Endothelial cell of umbilical vein (primary cell): ENCODE measurements around the gene PFKL. TPM values are rescaled to one million over a fixed set of nuclear protein-coding genes. Genes with fewer than 3 reads are reported as not detected.
A peak's percentile ranks its signal among the peaks of the same experiment; 100 is the strongest.

Source experiments
- BruUV-seq: library from RNA; stranded (reverse); fragments of 400-500 nt; replicated peaks from 2 replicates; lab custom pipeline; 2021; lab: Mats Ljungman, UMichigan
- CTCF ChIA-PET: fragments of 300-600, 350-600 bp; sonication (Branson Sonifier 250); formaldehyde crosslinking; loops from one replicate; lab custom pipeline; 2021; ENCODE audit warnings: antibody characterized with exemption, inconsistent platforms; lab: Charles Lee
- POLR2A ChIA-PET: fragments of 300-600, 350-600 bp; sonication (Branson Sonifier 250); formaldehyde crosslinking; loops from one replicate; lab custom pipeline; 2021; ENCODE audit warnings: antibody characterized with exemption, inconsistent platforms; lab: Charles Lee
- DNase-seq: peaks from one replicate; pipeline ENCODE4 v3.0.0-alpha.2; 2011; ENCODE audit warnings: low read depth, low spot score
- FAIRE-seq: peaks from 2 replicates; lab custom pipeline; 2011; peaks lifted over from hg19 to GRCh38; lab: Jason Lieb, UNC
- H2AFZ ChIP-seq: 2 replicates; pipeline ENCODE4 v1.6.0; 2012; ENCODE audit warnings: low read depth, low read length, control low read depth, inconsistent platforms
- H3K27ac ChIP-seq: 2 replicates; pipeline ENCODE4 v1.5.1; 2011; ENCODE audit warnings: low read depth, mild to moderate bottlenecking, control low read depth, low read length, moderate library complexity; ENCODE audit not compliant: insufficient read depth
- H3K27me3 ChIP-seq, 2 experiments: 2 replicates each; pipeline versions ENCODE4 v1.6.0 to v1.6.1; 2011; ENCODE audit warnings: low read length in 2 of 2, mixed read lengths in 1 of 2; ENCODE audit not compliant: control insufficient read depth in 2 of 2, insufficient read depth in 2 of 2
- H3K36me3 ChIP-seq, 2 experiments: 2 replicates in 1 of 2; 3 replicates in 1 of 2; pipeline ENCODE4 v1.5.1; 2011; ENCODE audit warnings: low read length in 2 of 2, mild to moderate bottlenecking in 1 of 2, moderate library complexity in 1 of 2; ENCODE audit not compliant: control insufficient read depth in 2 of 2, insufficient read depth in 2 of 2; ENCODE audit errors: extremely low read depth in 1 of 2
- H3K4me1 ChIP-seq: 3 replicates; pipeline ENCODE4 v1.5.1; 2011; ENCODE audit warnings: mild to moderate bottlenecking, low read length; ENCODE audit not compliant: control insufficient read depth, insufficient read depth; ENCODE audit errors: extremely low read depth
- H3K4me2 ChIP-seq: 2 replicates; pipeline ENCODE4 v1.6.1; 2011; ENCODE audit warnings: low read length, control low read depth, mixed read lengths; ENCODE audit not compliant: insufficient read depth
- H3K4me3 ChIP-seq, 3 experiments: fragments of 200-600 bp in 1 of 3; sonication (generic), shearing (Covaris generic) in 1 of 3; replicated peaks in 1 of 3; 2 replicates each; pipeline ENCODE4 v1.5.1; 2011 to 2016; ENCODE audit warnings: control low read depth in 3 of 3, low read length in 3 of 3, mild to moderate bottlenecking in 2 of 3, inconsistent platforms in 1 of 3, low read depth in 1 of 3, moderate library complexity in 1 of 3; ENCODE audit not compliant: insufficient read depth in 1 of 3
- H3K79me2 ChIP-seq: 2 replicates; pipeline ENCODE4 v1.6.0; 2012; ENCODE audit warnings: low read length, inconsistent platforms; ENCODE audit not compliant: control insufficient read depth, insufficient read depth
- H3K9ac ChIP-seq: replicated peaks from 2 replicates; pipeline ENCODE3; 2011; ENCODE audit warnings: low read length, control low read depth; ENCODE audit not compliant: insufficient read depth; ENCODE audit errors: extremely low read depth
- H3K9me1 ChIP-seq: replicated peaks from 3 replicates; pipeline ENCODE4 v1.6.0; 2011; ENCODE audit warnings: mild to moderate bottlenecking, low read length; ENCODE audit not compliant: control insufficient read depth, insufficient read depth; ENCODE audit errors: extremely low read depth
- H3K9me3 ChIP-seq: replicated peaks from 2 replicates; pipeline ENCODE4 v1.5.1; 2012; ENCODE audit warnings: low read length, inconsistent platforms; ENCODE audit not compliant: control insufficient read depth, insufficient read depth
- H4K20me1 ChIP-seq: replicated peaks from 2 replicates; pipeline ENCODE3; 2011; ENCODE audit warnings: mild to moderate bottlenecking, low read length; ENCODE audit not compliant: control insufficient read depth, insufficient read depth; ENCODE audit errors: extremely low read depth
- EZH2 ChIP-seq: IDR thresholded peaks from 2 replicates; pipeline ENCODE4 v1.6.1; 2012; ENCODE audit warnings: borderline replicate concordance, low read depth, mild to moderate bottlenecking, moderate library complexity, low read length, inconsistent platforms; ENCODE audit not compliant: severe bottlenecking
- FOS ChIP-seq: IDR thresholded peaks from 2 replicates; pipeline ENCODE4 v1.6.1; 2011; ENCODE audit warnings: mild to moderate bottlenecking, low read length, moderate library complexity, borderline replicate concordance; ENCODE audit not compliant: insufficient read depth
- GATA2 ChIP-seq: IDR thresholded peaks from 2 replicates; pipeline ENCODE4 v1.7.0; 2011; ENCODE audit warnings: low read depth, mild to moderate bottlenecking, moderate library complexity, mixed read lengths, low read length; ENCODE audit not compliant: insufficient read length, insufficient read depth
- JUN ChIP-seq: IDR thresholded peaks from 2 replicates; pipeline ENCODE4 v1.6.1; 2011; ENCODE audit warnings: borderline replicate concordance, low read depth; ENCODE audit not compliant: insufficient read length, insufficient read depth
- MAX ChIP-seq: IDR thresholded peaks from 2 replicates; pipeline ENCODE4 v1.6.1; 2011; ENCODE audit not compliant: insufficient read depth, insufficient read length
- MYC ChIP-seq: IDR thresholded peaks from one replicate; pipeline ENCODE4 v1.6.1; 2011; ENCODE audit warnings: mild to moderate bottlenecking, low read depth, low read length
- POLR2A ChIP-seq: IDR thresholded peaks from 2 replicates; pipeline ENCODE4 v1.6.1; 2012; ENCODE audit warnings: low read depth, mild to moderate bottlenecking, control low read depth, low read length
- POLR2AphosphoS5 ChIP-seq: IDR thresholded peaks from 2 replicates; pipeline ENCODE4 v1.6.1; 2012; ENCODE audit warnings: low read depth, mild to moderate bottlenecking, control low read depth, low read length, moderate library complexity; ENCODE audit not compliant: insufficient read depth
- dilution Hi-C: fragments of 300-500 bp; cut with MboI; formaldehyde crosslinking; loops from one replicate; pipeline ENCODE4 v1.15.0; 2019; ENCODE audit warnings: low sequenced_read_pairs; ENCODE audit not compliant: extremely low pct_ligation_motif_present
- intact Hi-C: fragments of 100-400 bp; cut with micrococcal nuclease; formaldehyde crosslinking; loops from one replicate; pipeline ENCODE4 v1.10.0; 2022
- polyA plus RNA-seq, 4 experiments: library from polyadenylated mRNA; depleted of rRNA in 3 of 4; stranded (reverse) in 3 of 4; unstranded in 1 of 4; fragments of >200 nt; gene quantifications; 2 replicates each; pipeline versions ENCODE4 v1.2.1 to v1.2.3, GENCODE V29; 2011 to 2012; ENCODE audit warnings: missing spikeins in 1 of 4
- total RNA-seq: library from RNA; stranded (reverse); gene quantifications from 2 replicates; pipeline ENCODE4 v1.2.3, GENCODE V29; 2021
- TF ChIP-seq, protein P1 (sequence below), 2 donors: IDR thresholded peaks; 1 replicate in 1 of 2; 2 replicates in 1 of 2; pipeline ENCODE4 v1.5.1; 2011; ENCODE audit warnings: low read length in 2 of 2, mild to moderate bottlenecking in 2 of 2, moderate library complexity in 2 of 2, control low read depth in 1 of 2, inconsistent platforms in 1 of 2, low read depth in 1 of 2; ENCODE audit not compliant: insufficient read depth in 1 of 2; ENCODE audit errors: extremely low read depth in 1 of 2

PFKL gene
- total and polyA plus RNA-seq, 2 donors (not counting 3 experiments of a cell fraction or from before 2014, with no cell fraction given), result 137 to 154 TPM

DNA sequence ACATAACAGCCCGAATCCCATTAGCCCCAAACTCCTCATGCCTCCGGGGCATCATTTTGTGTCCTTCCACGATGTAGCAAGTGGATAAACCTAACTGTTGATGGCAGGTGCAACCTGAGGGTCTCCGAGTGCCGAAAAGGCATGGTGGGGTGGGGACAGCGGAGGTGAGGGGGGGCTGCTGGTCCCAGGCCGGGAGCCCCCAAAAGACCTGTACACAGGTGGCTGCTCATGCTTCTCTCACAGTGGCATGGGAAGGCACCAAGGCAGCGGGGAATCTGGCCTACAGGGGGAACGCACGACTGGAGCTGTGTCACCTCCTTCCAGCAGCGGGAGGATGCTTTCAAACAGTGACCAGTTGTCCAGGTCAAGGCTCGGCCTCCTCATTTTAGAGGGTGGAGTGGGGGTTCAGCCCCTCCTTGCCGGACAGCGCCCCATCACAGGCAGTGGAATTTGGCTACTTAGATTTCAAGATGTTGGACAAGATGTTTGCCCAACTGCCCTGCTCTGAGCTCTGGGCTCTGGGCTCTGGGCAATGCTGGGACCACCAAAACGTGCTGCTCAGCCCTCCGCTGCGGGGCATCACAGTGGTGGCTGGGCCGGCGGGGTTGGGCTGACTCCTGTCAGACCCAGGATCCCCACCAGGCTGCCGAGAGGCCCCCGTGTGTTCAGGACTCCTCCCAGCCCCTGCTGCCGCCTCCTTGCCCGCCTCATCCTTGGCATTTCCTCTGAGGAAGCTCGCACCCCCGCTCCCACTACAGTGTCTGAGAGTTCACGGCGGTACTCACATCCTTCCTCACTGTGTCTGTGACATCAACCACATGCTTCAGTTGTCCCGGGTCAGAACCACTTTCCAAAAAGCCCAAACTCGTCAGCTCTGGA, 45.8 kb upstream of the PFKL start:
- Histone ChIP-seq H3K27ac (no peak overlapping the region), H3K9me1 (no peaks in the 10 kb centered on the region), H3K4me3 (no peak overlapping the region), H3K27me3 (no peaks in the 10 kb centered on the region), H2AFZ (peak overlapping the region; percentile 69), H3K9me3 (no peaks in the 10 kb centered on the region), H3K9ac (no peak overlapping the region), H3K4me1 (peaks cover 8% of the 10 kb centered on the region), H3K79me2 (no peaks in the 10 kb centered on the region), H4K20me1 (no peaks in the 10 kb centered on the region), H3K36me3 (no peaks in the 10 kb centered on the region), H3K4me2 (no peak overlapping the region)
- ChIA-PET CTCF (interaction anchor here (0.7 kb wide), 1 partner anchor 12 kb away, joined by 3 read pairs; no protein-coding TSS in a partner anchor), POLR2A (no interaction called here)
- DNase-seq (peak; percentile 26), FAIRE-seq (peak; percentile 73)
- no TSS peak for BruUV-seq
- intact Hi-C loops (no loop called here), dilution Hi-C loops (no loop called here)
- TF ChIP-seq GATA2 (no peak), POLR2AphosphoS5 (no peak), MYC (no peak), EZH2 (no peak), POLR2A (no peak), MAX (no peak), FOS (no peak), JUN (no peak)
- TF ChIP-seq, protein P1, sequence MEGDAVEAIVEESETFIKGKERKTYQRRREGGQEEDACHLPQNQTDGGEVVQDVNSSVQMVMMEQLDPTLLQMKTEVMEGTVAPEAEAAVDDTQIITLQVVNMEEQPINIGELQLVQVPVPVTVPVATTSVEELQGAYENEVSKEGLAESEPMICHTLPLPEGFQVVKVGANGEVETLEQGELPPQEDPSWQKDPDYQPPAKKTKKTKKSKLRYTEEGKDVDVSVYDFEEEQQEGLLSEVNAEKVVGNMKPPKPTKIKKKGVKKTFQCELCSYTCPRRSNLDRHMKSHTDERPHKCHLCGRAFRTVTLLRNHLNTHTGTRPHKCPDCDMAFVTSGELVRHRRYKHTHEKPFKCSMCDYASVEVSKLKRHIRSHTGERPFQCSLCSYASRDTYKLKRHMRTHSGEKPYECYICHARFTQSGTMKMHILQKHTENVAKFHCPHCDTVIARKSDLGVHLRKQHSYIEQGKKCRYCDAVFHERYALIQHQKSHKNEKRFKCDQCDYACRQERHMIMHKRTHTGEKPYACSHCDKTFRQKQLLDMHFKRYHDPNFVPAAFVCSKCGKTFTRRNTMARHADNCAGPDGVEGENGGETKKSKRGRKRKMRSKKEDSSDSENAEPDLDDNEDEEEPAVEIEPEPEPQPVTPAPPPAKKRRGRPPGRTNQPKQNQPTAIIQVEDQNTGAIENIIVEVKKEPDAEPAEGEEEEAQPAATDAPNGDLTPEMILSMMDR (IDR thresholded peaks at IDR 0.05; ENCODE audit: extremely low read depth in 1 of 2, insufficient read depth in 1 of 2, low read depth in 1 of 2, low read length in 2 of 2), result no peak
